Spleen (tissue), 7 donors: Measurements from ENCODE around the gene CFAP20DC.

Experiments used
- POLR2AphosphoS5 ChIP-seq, 3 donors: sonication (generic); formaldehyde crosslinking; IDR thresholded peaks; one replicate each; pipeline ENCODE4 v1.5.1; 2017; ENCODE audit warnings: antibody characterized with exemption in 3 of 3
- TF ChIP-seq, protein P1 (sequence below), 11 experiments: fragments of 200-600 bp in 7 of 11; fragments of 450-650 bp in 4 of 11; sonication (generic) in 4 of 11; IDR thresholded peaks in 8 of 11; conservative IDR thresholded peaks in 3 of 11; 1 replicate in 7 of 11; 2 replicates in 4 of 11; pipeline versions ENCODE4 v1.4.0 to v1.8.0; 2016 to 2021; ENCODE audit warnings: antibody characterized with exemption in 11 of 11, inconsistent platforms in 4 of 11, mild to moderate bottlenecking in 1 of 11
- donor health status: DM: no; HTN: no; CAD: no; lungs with moderate emphysema.
- donor health status: DM: no; HTN: no; CAD: no.
- donor health status: DM: no; HTN: no; CAD: no.

GRCh38 chr3:58723173-58723572 is 326.7 kb downstream of the CFAP20DC start:
- TF ChIP-seq, protein P1, sequence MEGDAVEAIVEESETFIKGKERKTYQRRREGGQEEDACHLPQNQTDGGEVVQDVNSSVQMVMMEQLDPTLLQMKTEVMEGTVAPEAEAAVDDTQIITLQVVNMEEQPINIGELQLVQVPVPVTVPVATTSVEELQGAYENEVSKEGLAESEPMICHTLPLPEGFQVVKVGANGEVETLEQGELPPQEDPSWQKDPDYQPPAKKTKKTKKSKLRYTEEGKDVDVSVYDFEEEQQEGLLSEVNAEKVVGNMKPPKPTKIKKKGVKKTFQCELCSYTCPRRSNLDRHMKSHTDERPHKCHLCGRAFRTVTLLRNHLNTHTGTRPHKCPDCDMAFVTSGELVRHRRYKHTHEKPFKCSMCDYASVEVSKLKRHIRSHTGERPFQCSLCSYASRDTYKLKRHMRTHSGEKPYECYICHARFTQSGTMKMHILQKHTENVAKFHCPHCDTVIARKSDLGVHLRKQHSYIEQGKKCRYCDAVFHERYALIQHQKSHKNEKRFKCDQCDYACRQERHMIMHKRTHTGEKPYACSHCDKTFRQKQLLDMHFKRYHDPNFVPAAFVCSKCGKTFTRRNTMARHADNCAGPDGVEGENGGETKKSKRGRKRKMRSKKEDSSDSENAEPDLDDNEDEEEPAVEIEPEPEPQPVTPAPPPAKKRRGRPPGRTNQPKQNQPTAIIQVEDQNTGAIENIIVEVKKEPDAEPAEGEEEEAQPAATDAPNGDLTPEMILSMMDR (IDR thresholded peaks at IDR 0.05 in 8 of 11, conservative IDR thresholded peaks at IDR 0.05 in 3 of 11), result no peak
- TF ChIP-seq POLR2AphosphoS5 (IDR thresholded peaks at IDR 0.05), result no peak
